Activated B cell treated with CpG ODN at 0.5 μM for 24 hours (primary cell): ENCODE results near the gene RPS6KA5. TPM values are rescaled to one million over a fixed set of nuclear protein-coding genes. Genes with fewer than 3 reads are reported as not detected.

Experiments
- ATAC-seq: fragments of 200-7000 bp; cut with Tn5 transposase; one replicate; pipeline ENCODE4 v1.10.0; 2021; ENCODE audit warnings: low read depth, mild to moderate bottlenecking, moderate library complexity
- CTCF ChIA-PET: fragments of 350-600 bp; sonication (Branson Sonifier 250); formaldehyde crosslinking; loops from one replicate; lab custom pipeline; 2021; ENCODE audit warnings: antibody characterized with exemption; lab: Charles Lee
- POLR2A ChIA-PET: fragments of 350-600 bp; sonication (Branson Sonifier 250); formaldehyde crosslinking; loops from one replicate; lab custom pipeline; 2021; ENCODE audit warnings: antibody characterized with exemption; lab: Charles Lee
- DNase-seq: peaks from one replicate; pipeline ENCODE4 v3.0.0; 2022
- H3K27ac Mint-ChIP-seq: one replicate; pipeline ENCODE4 v1.8.0; 2020; ENCODE audit warnings: mixed read lengths
- H3K27me3 Mint-ChIP-seq: one replicate; pipeline ENCODE4 v1.8.0; 2021; ENCODE audit warnings: mixed read lengths
- H3K36me3 Mint-ChIP-seq: one replicate; pipeline ENCODE4 v1.8.0; 2021; ENCODE audit warnings: low read depth, mixed read lengths
- H3K4me1 Mint-ChIP-seq: one replicate; pipeline ENCODE4 v1.8.0; 2021; ENCODE audit warnings: mixed read lengths
- H3K4me3 Mint-ChIP-seq: one replicate; pipeline ENCODE4 v1.8.0; 2020; ENCODE audit warnings: mild to moderate bottlenecking, mixed read lengths
- H3K9me3 Mint-ChIP-seq: one replicate; pipeline ENCODE4 v1.8.0; 2020; ENCODE audit warnings: mixed read lengths
- intact Hi-C: fragments of 100-400 bp; cut with micrococcal nuclease; formaldehyde crosslinking; loops from one replicate; pipeline ENCODE4 v1.15.1; 2024
- total RNA-seq: library from RNA; stranded (reverse); gene quantifications from 2 replicates; pipeline ENCODE4 v1.2.3, GENCODE V29; 2022
- TF ChIP-seq, protein P1 (sequence below): fragments of 200-600 bp; IDR thresholded peaks from one replicate; pipeline ENCODE4 v1.8.0; 2022; ENCODE audit warnings: antibody characterized with exemption, mild to moderate bottlenecking

RPS6KA5 gene
- total RNA-seq, 1 donor from 2014 or later, result 16.3 TPM

DNA sequence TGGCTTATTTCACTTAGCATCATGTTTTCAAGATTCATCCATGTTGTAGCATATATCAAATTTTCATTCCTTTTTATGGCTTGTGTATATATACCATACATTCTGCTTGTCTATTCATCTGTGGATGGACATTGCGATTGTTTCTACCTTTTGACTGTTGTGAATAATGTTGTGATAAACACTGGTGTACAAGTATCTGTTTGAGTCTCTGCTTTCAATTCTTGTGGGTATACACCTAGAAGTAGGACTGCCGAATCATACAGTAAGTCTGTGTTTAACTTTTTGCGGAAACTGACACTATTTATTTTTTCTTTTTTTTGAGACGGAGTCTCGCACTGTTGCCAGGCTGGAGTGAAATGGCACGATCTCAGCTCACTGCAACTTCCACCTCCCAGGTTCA lies 19.6 kb upstream of the RPS6KA5 start:
- Mint-ChIP-seq H3K36me3 (peaks cover 3% of the 10 kb centered on the region), H3K4me3 (no peak overlapping the region), H3K27ac (no peak overlapping the region), H3K9me3 (no peaks in the 10 kb centered on the region), H3K4me1 (peaks cover 3% of the 10 kb centered on the region), H3K27me3 (no peaks in the 10 kb centered on the region)
- TF ChIP-seq, protein P1, sequence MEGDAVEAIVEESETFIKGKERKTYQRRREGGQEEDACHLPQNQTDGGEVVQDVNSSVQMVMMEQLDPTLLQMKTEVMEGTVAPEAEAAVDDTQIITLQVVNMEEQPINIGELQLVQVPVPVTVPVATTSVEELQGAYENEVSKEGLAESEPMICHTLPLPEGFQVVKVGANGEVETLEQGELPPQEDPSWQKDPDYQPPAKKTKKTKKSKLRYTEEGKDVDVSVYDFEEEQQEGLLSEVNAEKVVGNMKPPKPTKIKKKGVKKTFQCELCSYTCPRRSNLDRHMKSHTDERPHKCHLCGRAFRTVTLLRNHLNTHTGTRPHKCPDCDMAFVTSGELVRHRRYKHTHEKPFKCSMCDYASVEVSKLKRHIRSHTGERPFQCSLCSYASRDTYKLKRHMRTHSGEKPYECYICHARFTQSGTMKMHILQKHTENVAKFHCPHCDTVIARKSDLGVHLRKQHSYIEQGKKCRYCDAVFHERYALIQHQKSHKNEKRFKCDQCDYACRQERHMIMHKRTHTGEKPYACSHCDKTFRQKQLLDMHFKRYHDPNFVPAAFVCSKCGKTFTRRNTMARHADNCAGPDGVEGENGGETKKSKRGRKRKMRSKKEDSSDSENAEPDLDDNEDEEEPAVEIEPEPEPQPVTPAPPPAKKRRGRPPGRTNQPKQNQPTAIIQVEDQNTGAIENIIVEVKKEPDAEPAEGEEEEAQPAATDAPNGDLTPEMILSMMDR, result no peak
- no peak for ATAC-seq
- DNase-seq, result no peak
- CTCF ChIA-PET, result no interaction called here
- POLR2A ChIA-PET, result no interaction called here
- intact Hi-C loops, result no loop called here

DNA sequence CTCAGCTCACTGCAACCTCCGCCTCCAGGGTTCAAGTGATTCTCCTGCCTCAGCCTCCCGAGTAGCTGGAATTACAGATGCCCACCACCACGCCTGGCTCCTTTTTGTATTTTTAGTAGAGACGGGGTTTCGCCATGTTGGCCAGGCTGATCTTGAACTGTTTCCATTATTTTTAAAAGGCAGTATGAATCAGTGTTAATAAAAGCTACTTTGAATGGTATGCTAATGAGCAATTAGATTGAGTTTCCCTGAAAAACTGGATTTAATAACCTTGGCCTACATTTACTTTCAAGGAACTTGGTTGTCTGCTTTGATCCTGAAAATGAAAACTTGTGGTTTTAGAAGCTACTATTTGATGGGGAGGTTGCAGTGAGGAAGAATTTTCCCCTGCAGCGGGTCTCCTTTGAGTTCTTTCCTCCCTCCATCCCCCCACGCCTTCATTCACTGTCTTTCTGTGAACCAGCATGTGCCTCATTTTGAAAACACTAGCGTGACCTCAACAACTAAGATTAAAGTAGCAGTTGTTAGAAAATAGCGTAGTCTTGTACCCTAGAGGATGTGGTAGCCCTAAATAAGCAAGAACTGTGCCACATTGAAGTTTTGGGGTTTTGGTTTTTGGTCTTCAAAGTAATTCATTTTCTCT lies 17.8 kb upstream of the RPS6KA5 start:
- no peak overlapping the region for H3K4me3 Mint-ChIP-seq
- TF ChIP-seq, protein P1, result no peak
- ChIA-PET CTCF (no interaction called here), POLR2A (no interaction called here)
- H3K9me3 Mint-ChIP-seq, result no peaks in the 10 kb centered on the region
- DNase-seq (no peak), ATAC-seq (no peak)
- intact Hi-C loops, result no loop called here
- H3K4me1 Mint-ChIP-seq, result peaks cover 3% of the 10 kb centered on the region
- no peaks in the 10 kb centered on the region for H3K27me3 Mint-ChIP-seq
- no peak overlapping the region for H3K27ac Mint-ChIP-seq
- peaks cover 3% of the 10 kb centered on the region for H3K36me3 Mint-ChIP-seq

DNA sequence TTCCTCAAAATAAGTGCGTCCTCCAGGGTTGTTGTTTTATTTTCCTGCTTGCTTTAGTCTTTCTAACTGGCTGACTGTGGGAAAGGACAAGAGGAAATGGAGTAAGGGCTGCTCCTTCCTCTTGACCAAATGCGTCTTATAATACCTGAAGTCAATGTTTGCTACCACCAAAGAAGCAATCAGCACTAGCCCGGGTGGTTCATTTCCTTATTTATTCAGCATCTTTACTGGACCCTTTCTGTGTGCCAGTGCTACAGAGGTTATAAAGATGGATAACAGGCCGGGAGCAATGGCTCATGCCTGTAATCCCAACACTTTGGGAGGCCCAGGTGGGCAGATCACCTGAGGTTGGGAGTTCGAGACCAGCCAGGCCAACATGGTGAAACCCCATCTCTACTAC lies 15.1 kb upstream of the RPS6KA5 start:
- no peaks in the 10 kb centered on the region for H3K36me3 Mint-ChIP-seq
- intact Hi-C loops, result no loop called here
- TF ChIP-seq, protein P1, result no peak
- H3K27me3 Mint-ChIP-seq, result no peaks in the 10 kb centered on the region
- ChIA-PET CTCF (no interaction called here), POLR2A (interaction anchor here (0.6 kb wide), 1 partner anchor 84 kb away, joined by 8 read pairs; no protein-coding TSS in a partner anchor)
- H3K9me3 Mint-ChIP-seq, result no peaks in the 10 kb centered on the region
- ATAC-seq (no peak), DNase-seq (no peak)
- H3K27ac Mint-ChIP-seq, result no peak overlapping the region
- peaks cover 3% of the 10 kb centered on the region for H3K4me1 Mint-ChIP-seq
- H3K4me3 Mint-ChIP-seq, result no peak overlapping the region

DNA sequence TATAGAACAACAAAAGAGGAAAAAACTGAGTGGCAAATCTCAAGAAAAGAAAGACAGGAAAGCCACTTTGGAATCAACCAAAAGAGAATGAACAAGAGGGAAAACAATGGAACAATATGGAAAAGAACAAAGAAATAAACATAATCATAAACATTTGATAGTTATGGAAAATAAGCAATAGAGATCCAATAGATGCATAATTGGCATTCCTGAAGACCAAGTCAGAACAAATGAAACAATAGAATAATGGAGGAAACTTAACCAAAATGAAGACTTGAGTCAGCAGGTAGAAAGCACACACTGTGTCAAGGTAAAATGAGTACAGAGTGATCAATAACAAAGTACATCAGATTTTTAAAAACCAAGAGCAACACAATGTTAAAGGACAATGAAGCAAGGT lies 10.1 kb upstream of the RPS6KA5 start:
- intact Hi-C loops, result no loop called here

DNA sequence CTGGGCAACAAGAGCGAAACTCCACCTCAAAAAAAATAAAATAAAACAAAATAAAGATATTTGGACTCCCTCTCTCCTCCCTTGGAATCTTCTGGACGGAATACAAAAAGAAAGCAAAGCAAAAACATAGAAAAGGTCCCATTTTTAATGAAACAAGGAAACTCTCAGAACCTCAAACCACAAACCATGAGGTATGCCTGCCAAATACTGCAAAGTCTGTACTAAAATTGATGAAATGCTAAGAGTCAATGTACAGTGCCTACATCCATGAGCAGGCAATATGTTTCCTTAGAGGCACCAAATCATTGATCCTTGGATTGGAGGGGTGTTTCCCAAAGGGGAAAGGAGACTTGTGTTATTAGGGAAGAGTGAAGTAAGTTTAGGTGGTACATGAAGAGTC lies 8.2 kb upstream of the RPS6KA5 start:
- TF ChIP-seq, protein P1, result no peak
- no peak for DNase-seq
- Mint-ChIP-seq H3K4me3 (no peak overlapping the region), H3K9me3 (no peaks in the 10 kb centered on the region), H3K4me1 (peaks cover 19% of the 10 kb centered on the region), H3K36me3 (no peaks in the 10 kb centered on the region), H3K27ac (no peak overlapping the region), H3K27me3 (no peaks in the 10 kb centered on the region)
- no peak for ATAC-seq
- ChIA-PET CTCF (no interaction called here), POLR2A (no interaction called here)
- intact Hi-C loops, result no loop called here

More for the DNA sequence above, 10.1 kb upstream of the RPS6KA5 start:
- no peak overlapping the region for H3K27ac Mint-ChIP-seq
- POLR2A ChIA-PET, result no interaction called here
- DNase-seq (no peak), ATAC-seq (no peak)
- peaks cover 16% of the 10 kb centered on the region for H3K4me1 Mint-ChIP-seq
- TF ChIP-seq, protein P1, result no peak
- CTCF ChIA-PET, result no interaction called here
- no peaks in the 10 kb centered on the region for H3K36me3 Mint-ChIP-seq
- H3K9me3 Mint-ChIP-seq, result no peaks in the 10 kb centered on the region
- no peak overlapping the region for H3K4me3 Mint-ChIP-seq
- H3K27me3 Mint-ChIP-seq, result no peaks in the 10 kb centered on the region
